ENCODE results near the gene PACRG.

DNA sequence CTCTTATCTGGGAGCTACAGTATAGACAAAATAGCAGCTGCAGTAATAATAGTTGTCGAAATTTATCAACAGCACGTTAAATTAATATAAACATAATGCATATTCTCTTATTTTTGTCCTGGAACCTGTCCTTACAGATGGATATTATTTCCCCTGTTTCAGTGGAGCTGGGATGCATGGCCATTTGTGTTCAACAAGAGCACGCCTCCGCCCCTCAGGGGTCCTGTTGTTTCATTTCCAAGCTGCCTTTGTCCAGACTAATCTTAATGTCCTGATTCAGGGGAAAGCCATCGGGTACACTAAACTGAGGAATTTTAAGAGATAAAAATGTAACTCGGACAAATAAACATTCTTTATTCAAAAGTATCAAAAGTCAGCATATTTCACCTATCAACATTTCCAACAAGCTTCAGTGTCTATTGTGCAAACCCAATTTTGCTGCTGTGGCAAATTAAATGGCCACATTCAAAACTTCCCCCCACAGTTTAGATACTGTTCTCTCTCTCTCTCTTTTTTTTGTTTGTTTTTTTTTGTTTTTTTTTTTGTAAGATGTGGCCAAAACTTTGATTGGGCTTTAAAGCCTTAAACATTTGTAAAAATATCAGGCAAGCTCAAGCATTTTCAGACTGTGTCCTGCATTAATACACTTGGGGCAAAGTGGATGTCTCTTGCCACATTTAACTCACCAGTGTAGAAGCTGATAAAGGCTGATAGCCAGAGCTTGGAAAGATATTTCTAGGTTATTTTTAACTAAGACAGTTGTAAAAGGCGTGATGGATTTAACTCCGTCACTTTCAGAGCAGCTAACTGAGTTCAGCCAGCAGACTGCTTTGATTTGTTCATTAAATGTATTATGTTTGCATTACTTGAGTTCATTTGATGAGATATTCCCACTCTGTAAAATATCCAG is 574.2 kb downstream of the PACRG start:
- TF ChIP-seq, protein P1, sequence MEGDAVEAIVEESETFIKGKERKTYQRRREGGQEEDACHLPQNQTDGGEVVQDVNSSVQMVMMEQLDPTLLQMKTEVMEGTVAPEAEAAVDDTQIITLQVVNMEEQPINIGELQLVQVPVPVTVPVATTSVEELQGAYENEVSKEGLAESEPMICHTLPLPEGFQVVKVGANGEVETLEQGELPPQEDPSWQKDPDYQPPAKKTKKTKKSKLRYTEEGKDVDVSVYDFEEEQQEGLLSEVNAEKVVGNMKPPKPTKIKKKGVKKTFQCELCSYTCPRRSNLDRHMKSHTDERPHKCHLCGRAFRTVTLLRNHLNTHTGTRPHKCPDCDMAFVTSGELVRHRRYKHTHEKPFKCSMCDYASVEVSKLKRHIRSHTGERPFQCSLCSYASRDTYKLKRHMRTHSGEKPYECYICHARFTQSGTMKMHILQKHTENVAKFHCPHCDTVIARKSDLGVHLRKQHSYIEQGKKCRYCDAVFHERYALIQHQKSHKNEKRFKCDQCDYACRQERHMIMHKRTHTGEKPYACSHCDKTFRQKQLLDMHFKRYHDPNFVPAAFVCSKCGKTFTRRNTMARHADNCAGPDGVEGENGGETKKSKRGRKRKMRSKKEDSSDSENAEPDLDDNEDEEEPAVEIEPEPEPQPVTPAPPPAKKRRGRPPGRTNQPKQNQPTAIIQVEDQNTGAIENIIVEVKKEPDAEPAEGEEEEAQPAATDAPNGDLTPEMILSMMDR (IDR thresholded peaks at IDR 0.05; ENCODE audit: low read depth, low read length, missing input control): no peak
- TF ChIP-seq RXRA (IDR thresholded peaks at IDR 0.05) (no peak), GABPA (IDR thresholded peaks at IDR 0.05 in 1 of 2, conservative IDR thresholded peaks at IDR 0.05 in 1 of 2) (no peak)
- TF ChIP-seq, protein P2, sequence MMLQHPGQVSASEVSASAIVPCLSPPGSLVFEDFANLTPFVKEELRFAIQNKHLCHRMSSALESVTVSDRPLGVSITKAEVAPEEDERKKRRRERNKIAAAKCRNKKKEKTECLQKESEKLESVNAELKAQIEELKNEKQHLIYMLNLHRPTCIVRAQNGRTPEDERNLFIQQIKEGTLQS (IDR thresholded peaks at IDR 0.05): no peak
